ENCODE measurements around the gene AUTS2. TPM values are rescaled to one million over a fixed set of nuclear protein-coding genes. Genes with fewer than 3 reads are reported as not detected.

Gene AUTS2
- total and polyA plus RNA-seq, 2 of the 8 experiments (the other 6 are each of a cell fraction or from before 2014, with no cell fraction given), result 25.9 to 101 TPM

- TF ChIP-seq GTF2F1 (IDR thresholded peaks at IDR 0.05; ENCODE audit: borderline replicate concordance, low read depth, low read length) (no peak), CTCF (IDR thresholded peaks at IDR 0.05; ENCODE audit: control extremely low read depth in 1 of 3, insufficient read depth in 1 of 3, low read depth in 1 of 3, low read length in 3 of 3) (no peak), HDAC6 (IDR thresholded peaks at IDR 0.05; ENCODE audit: low read depth, low read length) (no peak), MAFK (IDR thresholded peaks at IDR 0.05; ENCODE audit: low read depth, low read length) (no peak), PHF8 (conservative IDR thresholded peaks at IDR 0.05; ENCODE audit: low read depth, low read length) (no peak)
These were observed 617.2 kb downstream of the AUTS2 start (continued) for GRCh38 chr7:70215491-70215890.
